Esophagus squamous epithelium (tissue), 5 donors: ENCODE measurements around the gene SMTN. TPM values are rescaled to one million over a fixed set of nuclear protein-coding genes. Genes with fewer than 3 reads are reported as not detected.
"Not testable (repeated sequence)": the region's sequence is repeated elsewhere in the genome, so short reads cannot be mapped to it uniquely, and the experiment has no call there.

Source experiments
- DNase-seq: peaks from one replicate; lab custom pipeline; 2025; lab: John Stamatoyannopoulos, UW
- H3K27ac ChIP-seq, 4 donors: fragments of 200-600 bp; sonication (generic); one replicate each; pipeline ENCODE4 v1.5.1; 2016 to 2019; ENCODE audit warnings: mild to moderate bottlenecking in 1 of 4
- H3K27me3 ChIP-seq, 4 donors: fragments of 200-600 bp; sonication (generic); 1 replicate in 3 of 4; 2 replicates in 1 of 4; pipeline versions ENCODE4 v1.5.1 to v1.6.0; 2017 to 2021; ENCODE audit warnings: antibody characterized with exemption in 1 of 4
- H3K36me3 ChIP-seq, 3 donors: fragments of 200-600 bp; sonication (generic); one replicate each; pipeline ENCODE4 v1.5.1; 2016 to 2019
- H3K4me1 ChIP-seq, 3 donors: fragments of 200-600 bp; sonication (generic); one replicate each; pipeline ENCODE4 v1.5.1; 2017 to 2019
- H3K4me3 ChIP-seq, 4 donors: fragments of 200-600 bp; sonication (generic); 1 replicate in 3 of 4; 2 replicates in 1 of 4; pipeline ENCODE4 v1.5.1; 2016 to 2019; ENCODE audit warnings: mild to moderate bottlenecking in 2 of 4, moderate library complexity in 1 of 4
- H3K9me3 ChIP-seq, 3 donors: fragments of 200-600 bp; sonication (generic); one replicate each; pipeline ENCODE4 v1.5.1; 2016 to 2019
- CTCF ChIP-seq, 6 experiments: fragments of 450-650 bp in 4 of 6; fragments of 200-600 bp in 2 of 6; sonication (generic) in 2 of 6; IDR thresholded peaks; one replicate each; pipeline ENCODE4 v1.5.1; 2016 to 2019; ENCODE audit warnings: antibody characterized with exemption in 6 of 6, mild to moderate bottlenecking in 4 of 6, moderate library complexity in 4 of 6
- POLR2A ChIP-seq, 4 donors: fragments of 450-650 bp; IDR thresholded peaks; one replicate each; pipeline ENCODE4 v1.6.1; 2017; ENCODE audit warnings: antibody characterized with exemption in 4 of 4, mild to moderate bottlenecking in 4 of 4, moderate library complexity in 3 of 4
- WGBS, 2 donors: methylation state at CpG; one replicate each; pipeline ENCODE4 v1.1.5; 2018; 5-methylcytosine and 5-hydroxymethylcytosine counted together
- intact Hi-C: fragments of 100-400 bp; cut with DNase I; formaldehyde crosslinking; loops from one replicate; pipeline ENCODE4 v1.15.0; 2022
- total RNA-seq, 4 donors: library from RNA; depleted of rRNA; stranded (reverse); fragments of >200 nt; gene quantifications; one replicate each; pipeline ENCODE4 v1.1.0, GENCODE V29; 2016
- donor health status: DM: yes; HTN: yes; CAD: no.

SMTN gene
- total RNA-seq, 4 donors from 2014 or later, result 28.2 to 158 (median 45.8) TPM

GRCh38 chr22:31107894-31108218 lies 26.7 kb downstream of the SMTN start:
- Histone ChIP-seq H3K27me3 (no peaks in the 10 kb centered on the region), H3K9me3 (no peaks in the 10 kb centered on the region), H3K27ac (peak overlapping the region; percentile 87 to 95 (median 91)), H3K4me1 (peaks cover 9 to 55% (median 20%) of the 10 kb centered on the region in 3 donors), H3K36me3 (peaks cover 0 to 18% (median 0%) of the 10 kb centered on the region in 3 donors), H3K4me3 (peak overlapping the region; percentile 52 to 83 (median 68))
- no peak for TF ChIP-seq CTCF (IDR thresholded peaks at IDR 0.05)
- TF ChIP-seq POLR2A (IDR thresholded peaks at IDR 0.05), result no peak
- 0% methylated on average over 5 of the region's 5 CpGs for WGBS, 2 donors
- intact Hi-C loops, result no loop called here
- DNase-seq, result no peak

- H3K9me3 ChIP-seq, H3K4me1 ChIP-seq, DNase-seq, intact Hi-C loops, H3K27me3 ChIP-seq, H3K36me3 ChIP-seq, H3K27ac ChIP-seq, H3K4me3 ChIP-seq: not testable (repeated sequence)
- 84 to 87% methylated on average over 6 to 7 of the region's 7 CpGs for WGBS, 2 donors
Observed at GRCh38 chr22:31112547-31113091, 31.5 kb downstream of the SMTN start.

- no peak overlapping the region for H3K4me3 ChIP-seq
- no peak for DNase-seq
- H3K36me3 ChIP-seq, result no peaks in the 10 kb centered on the region
- H3K9me3 ChIP-seq, result no peaks in the 10 kb centered on the region
- no peak overlapping the region for H3K27ac ChIP-seq
- no peaks in the 10 kb centered on the region for H3K27me3 ChIP-seq
- intact Hi-C loops, result no loop called here
- WGBS, 2 donors, result 80 to 86% methylated on average over 1 to 3 of the region's 3 CpGs
- peaks cover 8 to 15% (median 12%) of the 10 kb centered on the region in 3 donors for H3K4me1 ChIP-seq
- TF ChIP-seq POLR2A (IDR thresholded peaks at IDR 0.05) (no peak), CTCF (IDR thresholded peaks at IDR 0.05) (no peak)
Observed at GRCh38 chr22:31118046-31118820, 37.1 kb downstream of the SMTN start.

GRCh38 chr22:31119026-31119717 lies 38.1 kb downstream of the SMTN start:
- peaks cover 8 to 20% (median 15%) of the 10 kb centered on the region in 3 donors for H3K4me1 ChIP-seq
- no peak overlapping the region for H3K4me3 ChIP-seq
- H3K27me3 ChIP-seq, result no peaks in the 10 kb centered on the region
- H3K9me3 ChIP-seq, result no peaks in the 10 kb centered on the region
- no peak overlapping the region for H3K27ac ChIP-seq
- TF ChIP-seq POLR2A (IDR thresholded peaks at IDR 0.05), result no peak
- TF ChIP-seq CTCF (IDR thresholded peaks at IDR 0.05), result no peak
- H3K36me3 ChIP-seq, result no peaks in the 10 kb centered on the region
- 68 to 85% methylated on average over 3 to 4 of the region's 7 CpGs for WGBS, 2 donors
- no peak for DNase-seq
- intact Hi-C loops, result no loop called here

- no peak for DNase-seq
- H3K27ac ChIP-seq, result no peak overlapping the region
- WGBS, 2 donors, result 86 to 92% methylated on average over 1 to 2 of the region's 5 CpGs
- TF ChIP-seq POLR2A (IDR thresholded peaks at IDR 0.05) (no peak), CTCF (IDR thresholded peaks at IDR 0.05) (no peak)
- H3K36me3 ChIP-seq, result no peaks in the 10 kb centered on the region
- no peaks in the 10 kb centered on the region for H3K9me3 ChIP-seq
- no peaks in the 10 kb centered on the region for H3K27me3 ChIP-seq
- no peak overlapping the region for H3K4me3 ChIP-seq
- H3K4me1 ChIP-seq, result peaks cover 8 to 20% (median 15%) of the 10 kb centered on the region in 3 donors
- intact Hi-C loops, result no loop called here
Observed at GRCh38 chr22:31120230-31120629, 39.1 kb downstream of the SMTN start.
